Astrocyte (in vitro differentiated cells and primary cell): ENCODE results near the gene OSM. TPM values are rescaled to one million over a fixed set of nuclear protein-coding genes. Genes with fewer than 3 reads are reported as not detected.

Experiments
- DNase-seq: peaks from one replicate; pipeline ENCODE4 v3.0.0-alpha.2; 2010; ENCODE audit warnings: low read depth
- FAIRE-seq: peaks from 2 replicates; lab custom pipeline; 2011; peaks lifted over from hg19 to GRCh38; lab: Jason Lieb, UNC
- H2AFZ ChIP-seq: 2 replicates; pipeline ENCODE4 v1.6.0; 2012; ENCODE audit warnings: low read depth, low read length, inconsistent platforms
- H3K27ac ChIP-seq: 2 replicates; pipeline ENCODE4 v1.5.1; 2011; ENCODE audit warnings: low read depth, low read length, inconsistent platforms
- H3K27me3 ChIP-seq: 2 replicates; pipeline ENCODE4 v1.6.0; 2011; ENCODE audit warnings: low read length, inconsistent platforms; ENCODE audit not compliant: insufficient read depth
- H3K36me3 ChIP-seq: 2 replicates; pipeline ENCODE4 v1.5.1; 2011; ENCODE audit warnings: low read length, inconsistent platforms; ENCODE audit not compliant: insufficient read depth
- H3K4me1 ChIP-seq: 2 replicates; pipeline ENCODE4 v1.5.1; 2011; ENCODE audit warnings: low read length, inconsistent platforms; ENCODE audit not compliant: insufficient read depth
- H3K4me2 ChIP-seq: 2 replicates; pipeline ENCODE4 v1.6.0; 2012; ENCODE audit warnings: low read length, inconsistent platforms
- H3K4me3 ChIP-seq: 2 replicates; pipeline ENCODE4 v1.5.1; 2011; ENCODE audit warnings: low read depth, mild to moderate bottlenecking, low read length, inconsistent platforms; ENCODE audit not compliant: insufficient read depth
- H3K79me2 ChIP-seq: 2 replicates; pipeline ENCODE4 v1.6.0; 2012; ENCODE audit warnings: mild to moderate bottlenecking, low read length, inconsistent platforms; ENCODE audit not compliant: insufficient read depth
- H3K9ac ChIP-seq: 2 replicates; pipeline ENCODE4 v1.6.0; 2012; ENCODE audit warnings: mild to moderate bottlenecking, low read length, inconsistent platforms
- H3K9me3 ChIP-seq: 2 replicates; pipeline ENCODE4 v1.5.1; 2012; ENCODE audit warnings: low read depth, mild to moderate bottlenecking, low read length, inconsistent platforms; ENCODE audit not compliant: insufficient read depth
- H4K20me1 ChIP-seq: 2 replicates; pipeline ENCODE4 v1.6.0; 2012; ENCODE audit warnings: low read length, inconsistent platforms; ENCODE audit not compliant: insufficient read depth
- H3K27ac Mint-ChIP-seq: one replicate; pipeline ENCODE4 v1.8.0; 2021; ENCODE audit warnings: mild to moderate bottlenecking, mixed read lengths; ENCODE audit not compliant: unreplicated experiment
- H3K27me3 Mint-ChIP-seq: one replicate; pipeline ENCODE4 v1.8.0; 2021; ENCODE audit warnings: low read depth, mixed read lengths; ENCODE audit not compliant: unreplicated experiment
- H3K36me3 Mint-ChIP-seq: one replicate; pipeline ENCODE4 v1.8.0; 2021; ENCODE audit warnings: low read depth, mixed read lengths; ENCODE audit not compliant: unreplicated experiment
- H3K4me1 Mint-ChIP-seq: one replicate; pipeline ENCODE4 v1.8.0; 2021; ENCODE audit warnings: low read depth, mixed read lengths; ENCODE audit not compliant: unreplicated experiment
- H3K4me3 Mint-ChIP-seq: one replicate; pipeline ENCODE4 v1.8.0; 2021; ENCODE audit warnings: mild to moderate bottlenecking, moderate library complexity, mixed read lengths; ENCODE audit not compliant: unreplicated experiment
- H3K9me3 Mint-ChIP-seq: one replicate; pipeline ENCODE4 v1.8.0; 2021; ENCODE audit warnings: mild to moderate bottlenecking, mixed read lengths; ENCODE audit not compliant: unreplicated experiment
- CTCF ChIP-seq: IDR thresholded peaks from 2 replicates; pipeline ENCODE4 v1.5.1; 2011; ENCODE audit warnings: low read depth, mild to moderate bottlenecking, inconsistent platforms, low read length, moderate library complexity; ENCODE audit not compliant: insufficient read depth
- EZH2 ChIP-seq: IDR thresholded peaks from 2 replicates; pipeline ENCODE4 v1.6.1; 2012; ENCODE audit warnings: mild to moderate bottlenecking, low read length, inconsistent platforms; ENCODE audit not compliant: insufficient read depth
- total RNA-seq: library from RNA; stranded (reverse); gene quantifications from 2 replicates; pipeline ENCODE4 v1.2.1, GENCODE V29; 2021

Gene OSM
- total RNA-seq, 1 donor from 2014 or later = not detected

GRCh38 chr22:30274437-30274812 lies 7.8 kb upstream of the OSM start:
- no peak overlapping the region for H3K27ac Mint-ChIP-seq
- Histone ChIP-seq H2AFZ (no peak overlapping the region), H3K27me3 (no peaks in the 10 kb centered on the region), H3K9ac (no peak overlapping the region), H3K4me1 (peaks cover 18% of the 10 kb centered on the region), H3K4me2 (no peak overlapping the region), H4K20me1 (no peaks in the 10 kb centered on the region), H3K27ac (no peak overlapping the region), H3K79me2 (no peaks in the 10 kb centered on the region), H3K4me3 (no peak overlapping the region), H3K9me3 (no peaks in the 10 kb centered on the region), H3K36me3 (no peaks in the 10 kb centered on the region)
- FAIRE-seq = no peak
- peaks cover 14% of the 10 kb centered on the region for H3K4me1 Mint-ChIP-seq
- H3K4me3 Mint-ChIP-seq = no peak overlapping the region
- peaks cover 9% of the 10 kb centered on the region for H3K27me3 Mint-ChIP-seq
- TF ChIP-seq CTCF (no peak), EZH2 (no peak)
- peaks cover 5% of the 10 kb centered on the region for H3K36me3 Mint-ChIP-seq
- no peaks in the 10 kb centered on the region for H3K9me3 Mint-ChIP-seq
- DNase-seq = no peak

- H3K9ac ChIP-seq = no peak overlapping the region
- H3K4me3 ChIP-seq = no peak overlapping the region
- H3K4me1 ChIP-seq = peaks cover 18% of the 10 kb centered on the region
- no peaks in the 10 kb centered on the region for H3K36me3 ChIP-seq
- TF ChIP-seq CTCF = no peak
- no peaks in the 10 kb centered on the region for H3K79me2 ChIP-seq
- H3K36me3 Mint-ChIP-seq = peaks cover 5% of the 10 kb centered on the region
- DNase-seq (no peak), FAIRE-seq (no peak)
- H3K4me2 ChIP-seq = no peak overlapping the region
- no peaks in the 10 kb centered on the region for H3K9me3 ChIP-seq
- no peak overlapping the region for H3K4me3 Mint-ChIP-seq
- H3K27me3 ChIP-seq = no peaks in the 10 kb centered on the region
- H3K27ac ChIP-seq = no peak overlapping the region
- no peaks in the 10 kb centered on the region for H4K20me1 ChIP-seq
- H3K27ac Mint-ChIP-seq = no peak overlapping the region
- no peak overlapping the region for H2AFZ ChIP-seq
- H3K4me1 Mint-ChIP-seq = peaks cover 14% of the 10 kb centered on the region
- no peaks in the 10 kb centered on the region for H3K9me3 Mint-ChIP-seq
- H3K27me3 Mint-ChIP-seq = peaks cover 9% of the 10 kb centered on the region
These were observed 7.2 kb upstream of the OSM start for GRCh38 chr22:30273711-30274436.
